Mammary epithelial cell (primary cell): ENCODE measurements around the gene TENM4.

Experiments
- CTCF ChIP-seq, 2 donors: IDR thresholded peaks in 1 of 2; conservative IDR thresholded peaks in 1 of 2; 2 replicates each; pipeline ENCODE4 v1.5.1; 2011 to 2012; ENCODE audit warnings: inconsistent platforms in 2 of 2, low read length in 2 of 2, mild to moderate bottlenecking in 2 of 2, control low read depth in 1 of 2, low read depth in 1 of 2; ENCODE audit not compliant: insufficient read depth in 1 of 2; ENCODE audit errors: extremely low read depth in 1 of 2
- EZH2 ChIP-seq: IDR thresholded peaks from 2 replicates; pipeline ENCODE4 v1.6.1; 2012; ENCODE audit warnings: low read length, inconsistent platforms, borderline replicate concordance

GRCh38 chr11:79087238-79087960 lies 353.4 kb downstream of the TENM4 start:
- no peak for TF ChIP-seq CTCF (conservative IDR thresholded peaks at IDR 0.05 in 1 of 2, IDR thresholded peaks at IDR 0.05 in 1 of 2; ENCODE audit: extremely low read depth in 1 of 2, insufficient read depth in 1 of 2, low read depth in 1 of 2, low read length in 2 of 2)
- TF ChIP-seq EZH2, result no peak
